ENCODE results near the gene MAN2A2. TPM values are rescaled to one million over a fixed set of nuclear protein-coding genes. Genes with fewer than 3 reads are reported as not detected.

The MAN2A2 gene
- total RNA-seq, 1 donor from 2014 or later = 133 TPM

GRCh38 chr15:90932660-90932991 lies 29.5 kb downstream of the MAN2A2 start:
- ChIA-PET POLR2A (interaction anchor here (0.5 to 8.7 kb wide), 17 partner anchors 9 to 667 kb away, joined by 3 to 213 read pairs (median 5); partner anchors contain the start of genes BLM, FES, MAN2A2 and NGRN), CTCF (interaction anchor here (0.8 to 8.7 kb wide), 21 partner anchors 10 to 640 kb away, joined by 3 to 193 read pairs (median 6); partner anchors contain the start of genes BLM, FES, MAN2A2 and RCCD1)
- Mint-ChIP-seq H3K27ac (peak overlapping the region; percentile 97), H3K4me3 (peak overlapping the region; percentile 96), H3K36me3 (ENCODE audit: low read depth) (peaks cover 9% of the 10 kb centered on the region), H3K27me3 (no peaks in the 10 kb centered on the region), H3K9me3 (no peaks in the 10 kb centered on the region), H3K4me1 (peaks cover 53% of the 10 kb centered on the region)
- peak; percentile 9 for TF ChIP-seq CTCF (IDR thresholded peaks at IDR 0.05)
- ATAC-seq (ENCODE audit: low read depth) = no peak
- DNase-seq = no peak
- intact Hi-C loops (cut with micrococcal nuclease) = loop anchor here (1.0 to 5.0 kb wide), 6 partner anchors 265 to 830 kb away; partner anchors contain the start of genes CIB1, GDPGP1, IDH2 and IQGAP1

DNA sequence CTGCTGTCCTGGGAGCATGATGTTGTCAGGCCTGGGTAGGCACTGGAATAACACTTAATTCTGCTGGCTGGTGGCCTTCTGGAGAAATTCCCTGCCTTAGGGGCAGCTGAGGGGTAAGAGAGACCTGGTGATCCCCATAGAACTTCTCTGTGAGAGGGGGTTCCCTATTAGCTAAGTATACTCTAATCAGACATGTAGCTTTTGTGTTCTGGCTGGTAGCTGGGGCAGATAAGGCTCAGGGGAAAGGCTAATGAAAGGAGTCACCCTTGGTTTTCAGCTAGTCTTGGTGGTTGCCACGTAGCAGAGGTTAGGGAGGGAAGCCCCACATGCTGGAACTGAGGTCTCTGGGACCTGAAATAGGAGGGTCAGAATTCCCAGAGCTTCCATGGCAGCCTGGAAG lies 30.2 kb downstream of the MAN2A2 start:
- Mint-ChIP-seq H3K4me3 (no peak overlapping the region), H3K9me3 (no peaks in the 10 kb centered on the region), H3K27me3 (no peaks in the 10 kb centered on the region), H3K27ac (peak overlapping the region; percentile 35), H3K4me1 (peaks cover 53% of the 10 kb centered on the region), H3K36me3 (ENCODE audit: low read depth) (peaks cover 10% of the 10 kb centered on the region)
- ATAC-seq (ENCODE audit: low read depth) = no peak
- intact Hi-C loops (cut with micrococcal nuclease) = loop anchor here (5.0 kb wide), 5 partner anchors 266 to 831 kb away; partner anchors contain the start of genes CIB1, GDPGP1 and IDH2
- DNase-seq = no peak
- ChIA-PET POLR2A (interaction anchor here (1.0 to 8.7 kb wide), 8 partner anchors 23 to 339 kb away, joined by 3 to 213 read pairs (median 8); partner anchors contain the start of genes BLM, FES and MAN2A2), CTCF (interaction anchor here (0.6 to 8.7 kb wide), 12 partner anchors 10 to 677 kb away, joined by 3 to 193 read pairs (median 10); partner anchors contain the start of genes FES and MAN2A2)
- TF ChIP-seq CTCF (IDR thresholded peaks at IDR 0.05) = no peak

GRCh38 chr15:90934256-90934948 lies 31.3 kb downstream of the MAN2A2 start:
- ATAC-seq (ENCODE audit: low read depth) = peak; percentile 35
- H3K27me3 Mint-ChIP-seq = no peaks in the 10 kb centered on the region
- H3K36me3 Mint-ChIP-seq (ENCODE audit: low read depth) = peaks cover 15% of the 10 kb centered on the region
- no peaks in the 10 kb centered on the region for H3K9me3 Mint-ChIP-seq
- ChIA-PET CTCF (interaction anchor here (0.8 to 8.7 kb wide), 18 partner anchors 9 to 615 kb away, joined by 3 to 193 read pairs (median 4); partner anchors contain the start of genes FES, MAN2A2 and RCCD1), POLR2A (interaction anchor here (0.5 to 8.7 kb wide), 15 partner anchors 9 to 701 kb away, joined by 3 to 213 read pairs (median 6); partner anchors contain the start of genes BLM, CIB1, FES and GDPGP1)
- H3K27ac Mint-ChIP-seq = peak overlapping the region; percentile 93
- peak; percentile 76 for DNase-seq
- H3K4me1 Mint-ChIP-seq = peaks cover 47% of the 10 kb centered on the region
- TF ChIP-seq CTCF (IDR thresholded peaks at IDR 0.05) = no peak
- H3K4me3 Mint-ChIP-seq = peak overlapping the region; percentile 89
- intact Hi-C loops (cut with micrococcal nuclease) = loop anchor here (1.0 to 5.0 kb wide), 10 partner anchors 32 to 832 kb away; partner anchors contain the start of genes BLM, CIB1, GDPGP1 and IDH2

DNA sequence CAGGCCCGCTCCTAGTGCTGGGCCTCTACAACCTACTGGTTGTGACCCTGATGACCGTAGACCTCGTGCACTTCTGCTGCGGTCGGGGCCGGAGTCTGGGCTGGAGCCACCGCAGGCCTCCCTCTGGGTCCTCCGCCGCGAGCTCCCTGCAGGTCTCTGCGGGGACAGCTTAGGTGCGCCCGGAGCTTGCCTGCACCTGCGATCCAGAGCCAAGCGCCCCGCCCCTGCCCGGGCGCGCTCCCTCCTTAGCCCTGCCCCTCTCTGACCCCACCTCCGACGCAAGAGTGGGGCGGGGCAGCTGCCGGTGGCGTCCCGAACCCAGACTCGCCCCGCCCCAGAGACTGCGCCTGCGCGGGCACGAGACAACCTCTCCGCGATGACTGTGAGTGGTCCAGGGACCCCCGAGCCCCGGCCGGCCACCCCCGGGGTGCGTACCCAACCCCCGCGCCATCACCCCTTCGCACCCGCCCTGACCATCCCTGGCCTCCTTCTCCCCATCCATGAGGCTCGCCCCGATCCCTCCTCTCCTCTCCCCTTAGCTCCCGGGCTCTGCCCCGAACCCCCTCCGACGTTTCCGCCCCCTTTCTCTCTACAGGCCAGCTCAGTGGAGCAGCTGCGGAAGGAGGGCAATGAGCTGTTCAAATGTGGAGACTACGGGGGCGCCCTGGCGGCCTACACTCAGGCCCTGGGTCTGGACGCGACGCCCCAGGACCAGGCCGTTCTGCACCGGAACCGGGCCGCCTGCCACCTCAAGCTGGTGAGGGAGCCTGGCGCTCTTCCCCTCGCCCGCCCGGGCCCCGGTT lies 32.0 kb downstream of the MAN2A2 start, which contains the start of gene UNC45A:
Gene UNC45A, plus strand, starts transcription at position 337 of the 803 bp plus-strand sequence. Its CDS starts 40 bp downstream, at position 377.
- ChIA-PET POLR2A (interaction anchor here (0.5 to 8.7 kb wide), 22 partner anchors 8 to 1965 kb away, joined by 3 to 213 read pairs (median 4); partner anchors contain the start of genes BLM, CIB1, FES and GDPGP1), CTCF (interaction anchor here (0.6 to 8.7 kb wide), 15 partner anchors 19 to 616 kb away, joined by 3 to 193 read pairs (median 4); partner anchors contain the start of genes BLM, FES, MAN2A2 and RCCD1)
- intact Hi-C loops (cut with micrococcal nuclease) = loop anchor here (1.0 to 5.0 kb wide), 13 partner anchors 19 to 1243 kb away; partner anchors contain the start of genes BLM, CIB1, GDPGP1 and IDH2
- H3K9me3 Mint-ChIP-seq = no peaks in the 10 kb centered on the region
- H3K4me3 Mint-ChIP-seq = peak within 1 kb of the TSS; percentile 89
- DNase-seq (peak; percentile 98), ATAC-seq (ENCODE audit: low read depth) (peak; percentile 76)
- H3K27me3 Mint-ChIP-seq = no peaks in the 10 kb centered on the region
- H3K36me3 Mint-ChIP-seq (ENCODE audit: low read depth) = peaks cover 22% of the 10 kb centered on the region
- peak within 1 kb of the TSS; percentile 93 for H3K27ac Mint-ChIP-seq
- H3K4me1 Mint-ChIP-seq = peaks cover 41% of the 10 kb centered on the region
- no peak for TF ChIP-seq CTCF (IDR thresholded peaks at IDR 0.05)
